Central memory CD4-positive, alpha-beta T cell (primary cell): Measurements from ENCODE around the gene RRAGB.
"Not testable (repeated sequence)": the region's sequence is repeated elsewhere in the genome, so short reads cannot be mapped to it uniquely, and the experiment has no call there.

ENCODE experiments used
- DNase-seq: peaks from one replicate; pipeline ENCODE4 v3.0.0; 2022
- total RNA-seq, 3 experiments: gene quantifications; one replicate each; lab custom pipeline; 2026; lab: John Stamatoyannopoulos, UW

Gene RRAGB
- 6.2 to 17.2 (median 15.4) reads per million in 3 experiments for total RNA-seq

GRCh38 chrX:55717521-55718497, at the start of gene RRAGB:
Gene RRAGB, plus strand, starts transcription at chrX:55717749. Its CDS starts 579 bp downstream, at chrX:55718328.
- peak; percentile 90 for DNase-seq

GRCh38 chrX:55668084-55668483, 49.5 kb upstream of the RRAGB start:
- DNase-seq = no peak

- DNase-seq = not testable (repeated sequence)
Measured at GRCh38 chrX:55688579-55688978, 29.0 kb upstream of the RRAGB start.

GRCh38 chrX:55695227-55696018, 22.1 kb upstream of the RRAGB start:
- peak; percentile 54 for DNase-seq

- DNase-seq = no peak
Measured at GRCh38 chrX:55697381-55697780, 20.2 kb upstream of the RRAGB start.

- DNase-seq = no peak
Measured at GRCh38 chrX:55702671-55703070, 14.9 kb upstream of the RRAGB start.

- DNase-seq = not testable (repeated sequence)
Measured at GRCh38 chrX:55703436-55703835, 14.1 kb upstream of the RRAGB start.

GRCh38 chrX:55705066-55705465, 12.5 kb upstream of the RRAGB start:
- DNase-seq = not testable (repeated sequence)

GRCh38 chrX:55709735-55710134, 7.8 kb upstream of the RRAGB start:
- no peak for DNase-seq

GRCh38 chrX:55710701-55711100, 6.8 kb upstream of the RRAGB start:
- DNase-seq = no peak

- no peak for DNase-seq
Measured at GRCh38 chrX:55713631-55714030, 3.9 kb upstream of the RRAGB start.

- no peak for DNase-seq
Measured at GRCh38 chrX:55714161-55714560, 3.4 kb upstream of the RRAGB start.

GRCh38 chrX:55715847-55716246, 1.7 kb upstream of the RRAGB start:
- DNase-seq = no peak

GRCh38 chrX:55716937-55717336, 612 bp upstream of the RRAGB start:
- no peak for DNase-seq

- DNase-seq = no peak
Measured at GRCh38 chrX:55731826-55732225, 14.3 kb downstream of the RRAGB start.

- DNase-seq = no peak
Measured at GRCh38 chrX:55738969-55739368, 21.4 kb downstream of the RRAGB start.

- DNase-seq = no peak
Measured at GRCh38 chrX:55742649-55743048, 25.1 kb downstream of the RRAGB start.

- not testable (repeated sequence) for DNase-seq
Measured at GRCh38 chrX:55748463-55748862, 30.9 kb downstream of the RRAGB start.

- no peak for DNase-seq
Measured at GRCh38 chrX:55750256-55750655, 32.7 kb downstream of the RRAGB start.

GRCh38 chrX:55754861-55755294, 37.3 kb downstream of the RRAGB start:
- no peak for DNase-seq

- no peak for DNase-seq
Measured at GRCh38 chrX:55758033-55758432, 40.5 kb downstream of the RRAGB start.

- no peak for DNase-seq
Measured at GRCh38 chrX:55759478-55759877, 41.9 kb downstream of the RRAGB start.

GRCh38 chrX:55767100-55767499, 49.6 kb downstream of the RRAGB start:
- DNase-seq = no peak
